Uterus (tissue), 4 donors: ENCODE results near the gene AURKA. TPM values are rescaled to one million over a fixed set of nuclear protein-coding genes. Genes with fewer than 3 reads are reported as not detected.

ENCODE experiments used
- DNase-seq, 2 donors: peaks; one replicate each; pipeline ENCODE4 v3.0.0-alpha.2; 2019 to 2020
- H3K27ac ChIP-seq, 2 donors: fragments of 200-600 bp; sonication (generic); 1 replicate in 1 of 2; 2 replicates in 1 of 2; pipeline ENCODE4 v1.5.1; 2016 to 2018
- H3K27me3 ChIP-seq, 2 donors: fragments of 200-600 bp; sonication (generic); one replicate each; pipeline ENCODE4 v1.5.1; 2018 to 2019; ENCODE audit warnings: control low read depth in 1 of 2
- H3K36me3 ChIP-seq, 2 donors: fragments of 200-600 bp; sonication (generic); one replicate each; pipeline ENCODE4 v1.5.1; 2019; ENCODE audit warnings: control low read depth in 1 of 2
- H3K4me1 ChIP-seq, 2 donors: fragments of 200-600 bp; sonication (generic); one replicate each; pipeline ENCODE4 v1.5.1; 2018 to 2019; ENCODE audit warnings: control low read depth in 1 of 2
- H3K4me3 ChIP-seq, 2 donors: fragments of 200-600 bp; sonication (generic); 1 replicate in 1 of 2; 2 replicates in 1 of 2; pipeline ENCODE4 v1.5.1; 2018 to 2019; ENCODE audit warnings: mild to moderate bottlenecking in 1 of 2
- H3K9me3 ChIP-seq, 2 donors: fragments of 200-600 bp; sonication (generic); one replicate each; pipeline ENCODE4 v1.5.1; 2019; ENCODE audit warnings: control low read depth in 1 of 2
- POLR2A ChIP-seq, 2 donors: fragments of 450-650 bp; IDR thresholded peaks; one replicate each; pipeline ENCODE4 v1.6.1; 2016; ENCODE audit warnings: antibody characterized with exemption in 2 of 2, mild to moderate bottlenecking in 1 of 2, moderate library complexity in 1 of 2
- intact Hi-C: fragments of 100-400 bp; cut with DNase I; formaldehyde crosslinking; loops from one replicate; pipeline ENCODE4 v1.15.1; 2023; ENCODE audit warnings: low total_unique reads
- total RNA-seq, 4 donors: library from RNA; depleted of rRNA in 3 of 4; stranded (reverse); fragments of >200 nt in 3 of 4; gene quantifications; one replicate each; pipeline versions ENCODE4 v1.1.0 to v1.2.4, GENCODE V29; 2014 to 2023
- TF ChIP-seq, protein P1 (sequence below), 4 experiments: fragments of 200-600 bp in 2 of 4; fragments of 450-650 bp in 2 of 4; sonication (generic) in 2 of 4; IDR thresholded peaks; one replicate each; pipeline ENCODE4 v1.5.1; 2016 to 2019; ENCODE audit warnings: antibody characterized with exemption in 4 of 4, mild to moderate bottlenecking in 2 of 4, moderate library complexity in 1 of 4
- donor health status: DM: yes; HTN: yes; CAD: no.

The AURKA gene
- total RNA-seq, 4 donors from 2014 or later: 1.9 to 17.4 (median 9.7) TPM; not detected in 1

DNA sequence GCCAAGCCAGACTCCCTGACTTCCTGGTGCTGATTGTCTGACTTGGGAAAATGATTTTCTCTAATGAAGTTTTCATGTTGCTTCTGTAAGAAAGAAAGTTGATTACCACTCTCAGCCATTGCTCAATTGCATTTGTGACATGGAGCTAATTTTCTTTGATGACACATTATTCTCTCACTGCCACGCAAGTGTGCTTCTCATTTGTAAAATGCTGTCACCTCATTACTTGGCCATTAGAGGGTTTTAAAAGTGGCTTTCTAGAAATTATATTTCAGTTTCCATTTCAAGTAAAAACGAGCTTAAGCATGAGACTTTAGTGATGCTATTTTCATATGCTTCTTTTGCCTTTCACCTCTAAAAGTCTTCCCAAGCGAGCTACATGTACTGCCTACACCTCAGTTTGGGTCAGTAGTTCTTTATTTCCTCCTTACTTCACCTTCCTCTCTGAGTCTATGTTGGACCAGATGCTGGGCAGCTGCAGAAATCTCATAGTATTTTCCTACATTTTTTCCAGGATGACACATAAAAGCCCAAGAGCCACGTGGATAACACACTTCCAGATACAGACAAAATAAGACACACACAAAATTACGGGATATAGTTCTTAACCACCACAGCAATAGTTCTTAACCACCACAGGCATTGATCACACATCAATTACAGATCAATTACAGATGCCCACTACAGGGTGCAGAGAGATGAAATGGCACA is 39.5 kb downstream of the AURKA start:
- DNase-seq: no peak
- Histone ChIP-seq H3K4me1 (no peaks in the 10 kb centered on the region), H3K36me3 (no peaks in the 10 kb centered on the region), H3K27me3 (no peaks in the 10 kb centered on the region), H3K4me3 (no peak overlapping the region), H3K9me3 (no peaks in the 10 kb centered on the region), H3K27ac (no peak overlapping the region)
- intact Hi-C loops: no loop called here
- TF ChIP-seq, protein P1, sequence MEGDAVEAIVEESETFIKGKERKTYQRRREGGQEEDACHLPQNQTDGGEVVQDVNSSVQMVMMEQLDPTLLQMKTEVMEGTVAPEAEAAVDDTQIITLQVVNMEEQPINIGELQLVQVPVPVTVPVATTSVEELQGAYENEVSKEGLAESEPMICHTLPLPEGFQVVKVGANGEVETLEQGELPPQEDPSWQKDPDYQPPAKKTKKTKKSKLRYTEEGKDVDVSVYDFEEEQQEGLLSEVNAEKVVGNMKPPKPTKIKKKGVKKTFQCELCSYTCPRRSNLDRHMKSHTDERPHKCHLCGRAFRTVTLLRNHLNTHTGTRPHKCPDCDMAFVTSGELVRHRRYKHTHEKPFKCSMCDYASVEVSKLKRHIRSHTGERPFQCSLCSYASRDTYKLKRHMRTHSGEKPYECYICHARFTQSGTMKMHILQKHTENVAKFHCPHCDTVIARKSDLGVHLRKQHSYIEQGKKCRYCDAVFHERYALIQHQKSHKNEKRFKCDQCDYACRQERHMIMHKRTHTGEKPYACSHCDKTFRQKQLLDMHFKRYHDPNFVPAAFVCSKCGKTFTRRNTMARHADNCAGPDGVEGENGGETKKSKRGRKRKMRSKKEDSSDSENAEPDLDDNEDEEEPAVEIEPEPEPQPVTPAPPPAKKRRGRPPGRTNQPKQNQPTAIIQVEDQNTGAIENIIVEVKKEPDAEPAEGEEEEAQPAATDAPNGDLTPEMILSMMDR (IDR thresholded peaks at IDR 0.05): no peak
- no peak for TF ChIP-seq POLR2A (IDR thresholded peaks at IDR 0.05)

DNA sequence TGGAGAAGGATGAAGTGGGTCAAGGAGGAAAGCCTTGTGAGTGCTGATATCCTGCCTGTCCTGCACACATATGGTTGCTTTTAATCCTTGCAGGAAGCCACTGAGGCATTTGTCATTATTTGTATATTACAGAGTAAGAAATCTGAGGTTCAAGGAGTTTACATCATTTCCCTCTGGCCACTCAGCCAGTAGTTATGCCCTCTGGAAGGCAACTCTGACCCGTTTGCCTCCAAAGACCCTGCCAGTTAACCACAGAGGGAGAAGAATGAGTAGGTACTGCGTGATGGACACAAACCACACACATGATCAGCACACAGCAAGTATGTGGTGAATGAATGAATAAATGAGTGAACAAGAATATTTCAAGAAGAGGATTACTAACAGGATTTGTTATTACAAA is 41.2 kb downstream of the AURKA start:
- no peaks in the 10 kb centered on the region for H3K27me3 ChIP-seq
- no peaks in the 10 kb centered on the region for H3K36me3 ChIP-seq
- intact Hi-C loops: no loop called here

DNA sequence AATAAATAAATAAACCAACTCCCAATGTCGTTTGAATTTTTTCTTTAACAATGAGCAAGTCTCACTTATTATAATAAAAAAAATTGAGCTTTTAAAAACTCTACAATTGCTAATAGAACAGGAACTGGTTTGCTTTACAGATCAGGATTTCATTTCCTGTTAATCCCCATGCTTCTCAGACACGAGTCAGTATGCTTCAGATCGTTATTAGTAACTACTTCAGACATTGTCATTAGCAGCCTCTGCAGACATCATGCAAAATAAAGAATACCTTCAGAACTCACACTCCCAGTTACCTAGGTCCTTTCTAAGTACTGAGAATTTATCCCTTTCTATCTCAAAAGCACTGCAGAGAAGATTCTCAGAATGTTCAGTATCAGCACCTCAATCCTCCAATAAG is 43.3 kb downstream of the AURKA start:
- intact Hi-C loops: no loop called here
- Histone ChIP-seq H3K27me3 (no peaks in the 10 kb centered on the region), H3K36me3 (no peaks in the 10 kb centered on the region), H3K4me3 (no peak overlapping the region), H3K4me1 (no peaks in the 10 kb centered on the region), H3K27ac (no peak overlapping the region), H3K9me3 (no peaks in the 10 kb centered on the region)
- TF ChIP-seq POLR2A (IDR thresholded peaks at IDR 0.05): no peak
- TF ChIP-seq, protein P1 (IDR thresholded peaks at IDR 0.05): no peak
- no peak for DNase-seq

More for the DNA sequence above, 41.2 kb downstream of the AURKA start:
- no peak for DNase-seq
- TF ChIP-seq POLR2A (IDR thresholded peaks at IDR 0.05): no peak
- TF ChIP-seq, protein P1 (IDR thresholded peaks at IDR 0.05): no peak
- no peak overlapping the region for H3K4me3 ChIP-seq
- no peak overlapping the region for H3K27ac ChIP-seq
- H3K9me3 ChIP-seq: no peaks in the 10 kb centered on the region
- no peaks in the 10 kb centered on the region for H3K4me1 ChIP-seq

DNA sequence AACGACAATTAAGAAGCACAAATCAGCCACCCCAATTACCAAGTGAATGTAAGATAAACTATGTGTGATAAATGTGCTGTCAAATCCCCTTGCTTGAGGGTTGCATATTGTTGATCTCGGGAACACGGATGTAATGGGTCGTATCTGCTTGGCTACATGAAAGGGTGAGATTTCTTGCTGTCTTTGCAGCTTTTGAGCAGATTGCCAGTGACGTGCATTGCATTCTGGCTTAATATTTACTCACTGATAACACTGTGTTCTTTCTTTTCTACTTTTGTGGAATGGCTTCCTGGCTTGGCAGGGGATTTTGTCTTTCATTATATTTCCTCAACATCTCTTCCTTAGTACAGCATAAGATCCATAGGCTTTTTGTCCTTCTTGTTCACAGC is 43.7 kb downstream of the AURKA start:
- DNase-seq: no peak
- intact Hi-C loops: no loop called here
- no peak overlapping the region for H3K4me3 ChIP-seq
- no peak for TF ChIP-seq POLR2A (IDR thresholded peaks at IDR 0.05)
- TF ChIP-seq, protein P1 (IDR thresholded peaks at IDR 0.05): no peak
- no peak overlapping the region for H3K27ac ChIP-seq
- no peaks in the 10 kb centered on the region for H3K27me3 ChIP-seq
- no peaks in the 10 kb centered on the region for H3K9me3 ChIP-seq
- no peaks in the 10 kb centered on the region for H3K4me1 ChIP-seq
- no peaks in the 10 kb centered on the region for H3K36me3 ChIP-seq

DNA sequence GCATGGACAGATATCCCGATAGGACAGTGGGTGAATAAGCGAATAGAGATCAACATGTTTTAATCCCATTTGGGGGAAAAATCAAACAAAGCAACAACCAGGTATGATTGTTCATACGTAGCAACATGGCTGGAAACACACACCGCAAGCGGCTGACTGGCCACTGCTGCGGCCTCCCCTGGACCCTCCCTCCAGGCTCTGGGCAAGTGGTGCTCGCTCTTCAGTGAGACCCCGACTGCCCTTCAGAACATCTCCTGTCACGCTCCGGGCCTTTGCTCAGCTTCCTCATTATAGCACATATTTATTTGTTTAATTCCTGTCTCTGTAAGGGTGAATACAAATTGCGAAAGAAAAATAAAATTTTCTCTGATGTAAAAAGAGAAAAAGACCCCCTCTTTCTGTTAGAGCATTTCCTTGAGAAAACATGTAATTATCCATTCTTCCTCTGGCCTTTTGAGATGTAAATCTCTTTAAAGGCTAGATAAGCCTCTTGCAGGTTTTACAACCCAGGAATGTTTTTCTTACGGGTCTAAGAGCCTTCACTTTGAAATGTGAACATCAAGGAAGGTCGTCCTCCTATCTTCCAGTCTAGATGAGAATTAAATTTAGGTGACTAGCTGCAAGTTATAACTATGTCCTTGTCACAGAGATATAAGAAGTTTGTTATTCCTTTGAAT is 44.2 kb downstream of the AURKA start:
- intact Hi-C loops: no loop called here
- H3K4me1 ChIP-seq: no peaks in the 10 kb centered on the region
- TF ChIP-seq POLR2A (IDR thresholded peaks at IDR 0.05): no peak

More for the DNA sequence above, 44.2 kb downstream of the AURKA start:
- Histone ChIP-seq H3K9me3 (no peaks in the 10 kb centered on the region), H3K27ac (no peak overlapping the region), H3K36me3 (no peaks in the 10 kb centered on the region), H3K27me3 (no peaks in the 10 kb centered on the region), H3K4me3 (no peak overlapping the region)
- DNase-seq: no peak
